HG03066 (cell line): ENCODE measurements around the gene MCM6.
"Not testable (repeated sequence)": the region's sequence is repeated elsewhere in the genome, so short reads cannot be mapped to it uniquely, and the experiment has no call there.

ENCODE experiments used
- ATAC-seq: cut with Tn5 transposase; IDR thresholded peaks from one replicate; pipeline ENCODE4 v1.9.1; 2021; ENCODE audit warnings: low read depth; ENCODE audit not compliant: unreplicated experiment

Gene MCM6

DNA sequence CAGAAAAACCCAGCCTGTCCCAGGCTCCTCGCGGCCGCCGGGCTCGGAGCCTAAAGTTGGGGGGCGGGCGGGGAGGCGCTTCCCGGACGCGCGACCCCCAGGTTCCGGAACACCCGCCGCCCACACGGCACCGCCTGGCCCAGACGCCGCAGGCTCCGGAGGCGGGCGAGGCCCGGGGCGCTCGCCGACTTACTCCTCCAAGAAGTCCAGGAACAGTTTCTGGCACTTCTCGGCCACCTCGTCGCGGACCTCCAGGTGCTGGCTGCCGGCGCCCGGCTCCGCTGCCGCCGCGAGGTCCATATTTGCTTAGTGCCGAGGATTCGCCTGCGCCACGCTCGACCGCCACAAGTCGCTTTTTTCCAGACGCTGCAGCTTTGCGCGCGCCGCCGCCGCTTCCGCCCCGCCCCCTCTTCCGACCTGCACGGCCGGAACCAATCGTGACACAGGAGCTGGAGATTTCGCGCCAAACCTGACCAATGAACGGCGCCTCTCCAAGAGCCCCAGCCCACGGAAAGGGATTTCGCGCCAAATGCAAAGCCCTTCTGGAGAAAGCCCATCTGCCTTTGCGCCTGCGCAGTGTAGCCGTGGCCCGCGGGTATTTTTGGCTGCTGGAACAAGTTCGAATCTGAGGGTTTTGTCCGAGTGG lies at the start of gene MCM6:
MCM6 (minus strand) TSS at position 378 of the 646 bp plus-strand sequence; CDS start at position 300, 78 bp downstream.
- ATAC-seq: peak; percentile 89

GRCh38 chr2:135925571-135925970 lies 49.3 kb upstream of the MCM6 start:
- no peak for ATAC-seq

DNA sequence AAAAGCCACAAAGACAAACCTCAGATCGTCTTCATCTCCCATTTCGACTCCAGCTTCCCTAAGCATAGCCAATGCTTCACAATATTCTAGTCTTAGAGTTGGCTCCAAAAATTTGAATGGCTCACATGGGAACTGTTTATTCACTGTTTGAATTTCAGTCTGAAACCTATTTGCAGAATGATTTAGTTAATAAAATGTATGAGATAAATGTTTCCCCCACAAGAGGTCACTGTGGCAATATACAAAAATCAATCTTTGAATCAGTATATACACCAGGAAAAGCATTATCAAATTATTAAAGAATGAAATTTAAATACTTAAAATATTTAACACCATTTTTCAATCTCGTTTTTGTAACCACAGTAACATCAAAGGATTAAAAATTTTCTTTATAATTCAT lies 40.0 kb upstream of the MCM6 start:
- no peak for ATAC-seq

GRCh38 chr2:135914485-135914884 lies 38.2 kb upstream of the MCM6 start:
- ATAC-seq: no peak

DNA sequence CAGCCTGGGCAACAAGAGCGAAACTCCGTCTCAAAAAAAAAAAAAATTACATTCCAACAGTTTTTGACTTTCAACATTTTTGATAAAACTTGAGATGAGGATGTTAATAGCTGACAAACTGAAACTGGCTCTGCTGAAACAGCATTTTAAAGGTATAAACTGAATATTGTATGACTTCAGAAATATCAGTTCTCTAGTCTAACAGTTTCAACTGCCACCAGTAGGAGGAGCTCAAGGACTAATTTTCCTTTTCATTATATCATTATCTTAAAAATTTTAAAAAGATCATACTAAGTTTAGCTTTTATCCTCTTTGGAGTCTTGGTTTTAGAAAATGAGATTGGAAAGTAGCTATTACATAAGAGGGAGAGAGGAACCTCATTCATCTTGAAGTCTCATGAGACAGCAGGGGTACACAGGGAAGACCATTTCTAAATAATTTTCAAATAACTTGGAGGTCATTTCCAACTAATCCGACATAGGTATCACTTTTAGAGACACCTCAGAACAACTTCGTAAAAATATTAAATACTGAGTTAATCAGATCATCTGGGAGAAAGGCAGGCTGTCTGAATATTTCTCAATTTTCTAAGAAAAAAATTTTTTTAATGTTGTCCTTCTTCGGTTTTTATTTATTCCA lies 37.6 kb upstream of the MCM6 start:
- ATAC-seq: no peak

GRCh38 chr2:135909976-135910375 lies 33.7 kb upstream of the MCM6 start:
- no peak for ATAC-seq

GRCh38 chr2:135905679-135906078 lies 29.4 kb upstream of the MCM6 start:
- no peak for ATAC-seq

- no peak for ATAC-seq
Observed at GRCh38 chr2:135904341-135904989, 28.2 kb upstream of the MCM6 start.

DNA sequence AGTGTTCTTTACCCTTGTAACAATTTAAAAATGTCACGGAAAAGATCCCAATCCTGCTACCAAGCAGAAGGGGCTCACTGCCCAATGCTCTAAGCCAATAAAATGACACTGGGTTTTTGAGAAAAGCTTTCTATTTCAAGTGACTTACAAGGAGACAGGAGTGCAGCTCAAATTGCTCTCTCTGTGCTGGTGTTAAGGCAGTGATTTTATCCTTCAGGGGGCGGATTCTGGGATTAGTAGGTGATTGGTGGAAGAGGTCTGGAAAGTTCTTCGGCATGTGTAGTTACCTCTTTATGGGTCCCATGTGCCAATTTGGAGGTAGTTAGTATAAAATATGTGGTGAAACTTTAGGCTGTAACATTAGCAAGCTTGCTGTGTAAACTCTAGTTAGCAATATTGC lies 27.4 kb upstream of the MCM6 start:
- ATAC-seq: no peak

DNA sequence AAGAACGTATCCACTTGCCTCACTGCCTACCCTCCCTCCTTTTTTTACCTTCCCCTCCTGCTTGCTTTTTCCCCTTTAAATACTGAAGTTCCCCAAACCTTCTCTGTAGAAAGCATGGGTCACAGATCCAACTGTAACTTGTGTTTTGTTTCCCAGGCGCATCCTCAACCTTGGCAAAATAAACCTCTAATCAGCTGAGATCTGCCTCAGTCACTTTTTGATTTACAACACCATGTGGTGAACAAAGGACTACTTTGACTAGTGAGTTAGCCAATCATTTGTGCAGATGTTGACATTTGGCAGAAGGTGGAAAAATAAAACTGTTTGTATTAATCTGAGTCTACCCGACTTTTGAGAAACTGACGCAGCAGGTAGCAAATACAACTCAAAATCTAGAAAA lies 23.3 kb upstream of the MCM6 start:
- no peak for ATAC-seq

DNA sequence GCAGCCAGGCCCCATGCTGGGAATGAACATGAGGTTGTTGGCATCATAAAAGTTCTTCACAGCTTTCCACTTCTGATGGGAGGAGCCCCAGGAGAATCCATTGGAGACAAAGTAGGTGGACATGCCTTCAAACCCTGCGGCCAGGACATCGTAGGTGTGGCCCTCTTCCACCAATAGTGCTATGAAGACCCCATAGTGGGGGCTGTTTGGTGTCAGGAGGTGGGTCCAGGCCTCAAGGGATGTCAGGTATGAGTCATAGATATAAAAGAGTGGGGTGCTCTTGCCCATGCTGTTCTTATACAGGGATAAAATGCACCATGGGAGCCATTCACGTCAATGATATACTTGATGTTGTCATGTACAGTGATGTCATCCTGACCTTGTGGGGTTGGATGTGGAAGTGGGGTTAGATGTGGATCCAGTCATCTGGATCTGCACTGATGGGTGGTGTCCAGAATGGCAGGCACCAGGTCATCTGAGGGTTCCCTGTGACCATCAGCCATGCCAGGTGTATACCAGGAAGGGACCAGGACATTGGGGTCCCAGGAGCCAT lies 22.1 kb upstream of the MCM6 start:
- no peak for ATAC-seq

- no peak for ATAC-seq
Observed at GRCh38 chr2:135894930-135895329, 18.7 kb upstream of the MCM6 start.

GRCh38 chr2:135893374-135893794 lies 17.1 kb upstream of the MCM6 start:
- no peak for ATAC-seq

DNA sequence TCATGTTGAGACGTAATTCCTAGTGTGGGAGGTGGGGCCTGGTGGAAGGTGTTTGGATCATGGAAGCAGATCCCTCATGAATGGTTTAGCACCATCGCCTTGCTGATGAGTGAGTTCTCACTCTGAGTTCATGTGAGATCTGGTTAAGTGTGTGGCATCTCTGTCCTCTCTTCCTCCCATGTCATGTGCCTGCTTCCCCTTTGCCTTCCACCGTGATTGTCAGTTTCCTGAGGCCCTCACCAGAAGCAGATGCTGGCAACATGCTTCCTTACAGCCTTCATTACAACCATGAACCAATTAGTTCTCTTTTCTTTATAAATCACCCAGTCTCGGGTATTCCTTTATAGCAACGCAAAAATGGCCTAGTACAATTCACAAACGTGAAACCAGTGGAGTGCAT lies 14.6 kb upstream of the MCM6 start:
- ATAC-seq: no peak

DNA sequence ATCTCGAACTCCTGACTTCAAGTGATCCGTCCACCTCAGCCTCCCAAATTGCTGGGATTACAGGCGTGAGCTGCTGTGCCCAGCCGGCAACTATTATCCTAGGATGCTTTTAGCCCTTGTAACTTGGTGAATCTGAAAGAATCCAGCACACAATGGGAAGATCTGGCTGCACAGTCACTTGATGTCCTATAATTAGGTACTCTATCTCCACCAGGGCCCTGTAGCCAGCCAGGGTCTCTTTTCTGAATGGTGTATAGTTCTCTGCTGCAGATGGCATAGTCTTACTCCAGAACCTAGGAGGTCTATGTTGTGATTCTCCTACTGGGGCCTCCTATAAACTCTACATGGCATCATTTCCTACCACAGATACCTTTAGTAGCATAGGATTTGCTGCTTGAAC lies 13.9 kb upstream of the MCM6 start:
- ATAC-seq: no peak

- not testable (repeated sequence) for ATAC-seq
Observed at GRCh38 chr2:135888587-135888986, 12.3 kb upstream of the MCM6 start.

DNA sequence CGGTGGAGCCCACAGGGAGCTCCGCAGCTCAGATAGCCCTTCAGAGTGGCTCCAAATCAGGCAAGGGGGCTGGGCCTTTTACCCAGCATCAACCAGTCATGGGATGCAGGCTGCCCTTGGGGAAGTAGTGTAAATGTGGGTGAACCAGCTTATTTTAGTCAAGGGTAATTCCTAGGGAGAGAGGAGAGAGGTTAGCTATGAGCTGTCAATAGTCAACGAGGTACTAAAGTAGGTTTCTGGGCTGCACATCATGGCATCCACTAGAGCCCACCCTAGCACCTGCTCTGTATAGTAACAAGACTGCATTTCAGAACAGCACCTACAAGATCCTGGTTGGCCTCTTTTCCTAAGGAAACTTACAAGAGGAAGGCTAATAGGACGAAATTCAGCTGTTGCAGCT lies 9.5 kb upstream of the MCM6 start:
- ATAC-seq: no peak

DNA sequence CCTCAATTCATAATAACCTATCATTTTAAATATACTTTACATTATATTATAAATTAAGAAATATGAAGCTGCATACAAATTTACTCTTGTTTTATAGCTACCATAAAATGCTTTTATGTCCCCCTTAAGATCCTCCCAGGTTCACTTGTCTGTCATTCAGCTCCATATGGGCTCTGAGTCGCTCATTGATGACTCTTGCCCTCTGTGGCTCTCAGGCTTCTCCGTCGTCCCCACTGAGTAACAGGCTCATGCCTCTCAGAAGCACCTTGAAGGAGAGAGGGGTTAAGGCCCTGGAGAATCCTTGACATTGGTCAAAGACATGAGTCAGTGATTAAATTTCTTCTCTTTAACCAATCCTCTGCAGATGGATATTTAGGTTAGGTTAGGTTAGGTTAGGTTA lies 6.2 kb upstream of the MCM6 start:
- ATAC-seq: no peak

GRCh38 chr2:135876770-135877169 lies 527 bp upstream of the MCM6 start:
- not testable (repeated sequence) for ATAC-seq

- ATAC-seq: peak; percentile 60
Observed at GRCh38 chr2:135875491-135876065, 665 bp downstream of the MCM6 start.

DNA sequence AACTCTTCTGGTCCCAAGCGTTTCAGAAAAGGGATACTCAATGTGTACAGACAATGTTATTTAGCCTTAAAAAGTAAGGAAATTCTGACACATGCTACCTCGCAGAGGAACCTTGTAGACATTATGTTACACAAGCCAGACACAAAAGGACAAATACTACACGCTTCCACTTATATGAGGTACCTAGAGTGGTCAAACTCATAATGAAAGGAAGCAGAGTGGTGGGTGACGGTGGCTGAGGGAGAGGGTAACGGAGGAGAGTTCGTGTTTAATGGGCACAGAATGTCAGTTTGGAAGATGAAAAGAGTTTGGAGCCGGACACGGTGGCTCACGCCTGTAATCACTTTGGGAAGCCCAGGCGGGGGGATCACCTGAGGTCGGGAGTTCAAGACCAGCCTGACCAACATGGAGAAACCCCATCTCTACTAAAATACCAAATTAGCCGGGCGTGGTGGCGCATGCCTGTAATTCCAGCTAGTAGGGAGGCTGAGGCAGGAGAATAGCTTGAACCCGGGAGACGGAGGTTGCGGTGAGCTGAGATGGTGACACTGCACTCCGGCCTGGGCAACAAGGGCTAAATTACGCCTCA lies 1.4 kb downstream of the MCM6 start:
- no peak for ATAC-seq
